Smooth muscle cell of trachea (primary cell): Measurements from ENCODE around the gene SZRD1. TPM values are rescaled to one million over a fixed set of nuclear protein-coding genes. Genes with fewer than 3 reads are reported as not detected.

Source experiments
- total RNA-seq: library from RNA; depleted of rRNA; stranded (reverse); fragments of >200 nt; gene quantifications from 2 replicates; pipeline ENCODE4 v1.2.1, GENCODE V29; 2014

SZRD1 gene, protein sequence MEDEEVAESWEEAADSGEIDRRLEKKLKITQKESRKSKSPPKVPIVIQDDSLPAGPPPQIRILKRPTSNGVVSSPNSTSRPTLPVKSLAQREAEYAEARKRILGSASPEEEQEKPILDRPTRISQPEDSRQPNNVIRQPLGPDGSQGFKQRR
- total RNA-seq = 41.2 and 47.1 TPM in 2 replicates

DNA sequence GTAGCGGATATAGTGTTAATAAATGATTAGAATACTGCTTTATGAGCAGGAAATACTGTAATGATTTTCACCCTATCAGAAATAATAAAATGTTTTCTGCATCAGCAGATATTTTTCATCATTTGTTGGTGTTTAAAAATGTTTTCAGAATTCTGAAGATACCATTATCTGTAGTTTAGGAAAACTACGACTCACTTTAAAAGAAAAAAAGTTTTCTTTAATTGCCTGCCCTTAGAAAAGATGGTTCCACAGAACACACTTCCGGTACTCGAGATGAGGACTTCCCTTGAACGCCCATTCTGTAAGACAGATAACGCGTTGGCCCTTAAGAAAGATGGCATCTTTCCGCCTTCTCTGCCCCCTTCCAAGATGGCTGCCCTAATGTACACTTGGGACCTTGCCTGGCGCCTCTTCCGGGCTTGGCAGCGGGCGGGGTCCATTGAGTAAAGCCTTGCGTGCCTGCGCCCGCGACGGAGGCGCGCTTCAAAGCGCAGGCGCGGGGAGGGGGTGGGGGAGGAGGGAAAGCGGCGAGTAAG lies at the start of gene SZRD1:
TSS of gene SZRD1 (plus strand) at position 521 of the 536 bp plus-strand sequence. CDS start 16 bp downstream, outside the sequence.

DNA sequence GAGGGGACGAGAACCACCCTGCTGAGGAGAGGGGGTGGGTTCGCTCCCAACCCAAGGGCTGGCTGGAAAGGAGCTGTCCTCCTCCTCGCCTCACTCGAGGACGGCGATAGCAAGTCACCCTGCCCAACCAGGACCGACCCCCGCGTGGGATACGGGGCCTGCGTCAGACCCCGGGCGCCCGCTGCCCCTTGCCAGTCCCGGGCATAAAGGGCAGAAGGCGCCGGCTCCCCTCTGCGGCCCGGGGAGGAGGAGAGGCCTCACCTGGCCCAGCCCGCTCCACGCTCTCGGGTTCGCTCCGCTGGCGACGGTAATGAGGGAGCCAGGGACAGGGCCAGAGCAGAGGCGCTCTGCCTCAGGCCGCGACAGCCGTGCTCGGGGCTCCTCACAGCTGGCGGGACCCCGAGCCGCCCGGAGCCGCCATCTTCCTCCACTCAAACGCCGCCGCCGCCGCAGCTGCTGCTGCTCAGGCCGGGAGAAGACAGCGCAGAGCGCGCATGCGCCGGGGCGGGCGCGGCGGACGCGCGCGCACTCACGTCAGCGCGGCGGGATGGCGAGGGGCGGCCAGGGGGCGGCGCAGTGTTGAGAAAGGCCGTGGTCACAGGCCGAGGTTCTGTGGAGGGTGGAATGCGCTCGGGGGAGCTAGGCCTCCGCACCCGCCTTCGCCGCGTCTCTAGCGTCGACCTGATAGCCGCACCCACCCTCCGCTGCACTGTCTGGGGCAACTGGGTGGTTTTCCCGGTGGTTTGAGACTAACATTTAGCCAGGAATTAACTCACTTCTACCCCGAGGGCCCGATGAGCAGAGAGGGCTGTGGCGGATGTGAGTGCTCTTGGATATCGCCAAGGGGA lies 14.8 kb upstream of the SZRD1 start, which contains the start of gene FBXO42:
TSS of gene FBXO42 (minus strand) at position 487 of the 848 bp plus-strand sequence. CDS start 37,062 bp downstream, outside the sequence.

DNA sequence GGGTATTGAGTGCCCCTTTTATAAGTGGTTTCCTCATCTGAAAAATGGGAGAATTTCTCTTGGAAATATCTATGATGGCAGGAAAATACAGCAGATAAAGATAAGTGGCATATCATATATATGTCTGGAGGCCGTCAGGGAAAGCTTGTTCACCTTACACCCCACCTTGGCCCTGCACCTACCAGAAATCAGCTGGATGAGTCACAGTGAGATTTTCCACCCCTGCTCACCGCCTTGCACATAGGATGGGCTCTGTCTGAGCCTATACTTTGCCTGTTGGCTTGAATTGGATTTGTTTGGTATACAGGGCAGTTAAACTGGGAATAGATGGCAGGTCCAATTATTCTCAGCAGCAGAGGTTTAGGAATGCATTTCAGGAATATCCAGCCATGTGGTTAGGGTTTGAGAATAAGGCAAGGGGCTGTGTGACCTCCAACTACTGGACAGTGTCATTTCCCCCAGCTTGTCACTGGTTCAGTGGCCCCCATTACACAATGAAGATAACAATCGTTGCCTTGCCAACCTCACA lies 70.0 kb downstream of the SZRD1 start, which contains the start of gene SPATA21:
TSS of gene SPATA21 (minus strand) at position 479 of the 529 bp plus-strand sequence. CDS start 6,053 bp downstream, outside the sequence.

DNA sequence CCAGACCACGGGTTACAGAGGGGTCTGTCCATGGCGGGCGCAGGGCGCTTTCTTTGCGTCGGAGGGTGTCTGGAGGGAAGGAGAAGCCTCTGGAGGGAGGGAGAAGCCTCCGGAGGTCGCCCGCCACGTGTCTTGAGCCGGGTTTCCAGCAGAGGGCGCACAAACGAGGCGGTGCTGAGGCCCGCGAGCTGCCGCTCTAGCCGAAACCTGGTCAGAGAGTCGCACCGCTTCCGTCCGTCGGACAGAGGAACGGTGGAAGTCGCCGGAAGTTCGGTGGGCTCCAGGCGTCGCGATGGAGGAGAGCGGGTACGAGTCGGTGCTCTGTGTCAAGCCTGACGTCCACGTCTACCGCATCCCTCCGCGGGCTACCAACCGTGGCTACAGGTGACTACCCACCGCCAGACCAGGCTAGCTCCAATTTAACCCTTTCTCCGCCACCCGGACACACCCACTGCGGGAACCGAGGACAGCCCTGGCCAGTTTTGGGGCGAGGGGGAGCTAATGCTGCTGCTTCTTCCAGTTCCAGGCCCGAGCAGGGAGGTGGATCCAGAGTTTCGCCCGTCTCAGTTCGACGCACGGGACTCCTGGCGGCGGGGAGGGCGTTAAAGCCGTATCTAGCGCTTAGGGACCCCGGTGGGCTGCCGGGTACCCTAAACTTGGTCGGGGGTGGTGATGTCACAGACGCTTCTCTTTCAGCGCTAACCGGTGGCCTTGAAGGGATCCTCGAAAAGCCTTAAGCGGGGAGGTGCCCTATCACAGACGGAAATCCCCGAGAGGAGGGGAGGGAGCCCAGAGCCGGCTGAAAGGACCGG lies 73.6 kb downstream of the SZRD1 start, which contains the start of gene NECAP2:
TSS of gene NECAP2 (plus strand) at position 255 of the 812 bp plus-strand sequence. CDS start at position 293, 38 bp downstream.

Other genes starting within 250 kb of the SZRD1 start
- gene EPHA2, start 211.2 kb upstream of the SZRD1 start, total RNA-seq = 4.2 and 10.1 TPM in 2 replicates
- gene ARHGEF19, start 154.6 kb upstream of the SZRD1 start, total RNA-seq = 3.5 and 6.3 TPM in 2 replicates
- 9.5 and 15.9 TPM in 2 replicates for gene CPLANE2, start 130.1 kb upstream of the SZRD1 start, total RNA-seq
- gene FBXO42, start 14.8 kb upstream of the SZRD1 start, total RNA-seq = 13.4 and 15.4 TPM in 2 replicates
- 0.17 TPM in 1 of 2 replicates, not detected in the other for gene SPATA21, start 70.2 kb downstream of the SZRD1 start, total RNA-seq
- gene NECAP2, start 73.5 kb downstream of the SZRD1 start, total RNA-seq = 86.5 and 108 TPM in 2 replicates
- gene RNU1-1, start 147.0 kb downstream of the SZRD1 start, total RNA-seq = under 0.01 TPM in 2 replicates
- 31.1 and 48.3 TPM in 2 replicates for gene NBPF1, start 246.3 kb downstream of the SZRD1 start, total RNA-seq